Retinal pigment epithelial cell (primary cell): ENCODE data around the gene BSCL2.
"Not testable (repeated sequence)": the region's sequence is repeated elsewhere in the genome, so short reads cannot be mapped to it uniquely, and the experiment has no call there.

Source experiments
- DNase-seq: peaks from one replicate; pipeline ENCODE4 v3.0.0-alpha.2; 2010; ENCODE audit warnings: low read depth
- H3K4me3 ChIP-seq: 2 replicates; pipeline ENCODE4 v1.5.1; 2011; ENCODE audit warnings: mild to moderate bottlenecking, low read length, control low read depth, moderate library complexity
- CTCF ChIP-seq: conservative IDR thresholded peaks from 2 replicates; pipeline ENCODE4 v1.5.1; 2011; ENCODE audit warnings: low read depth, low read length, control low read depth, inconsistent platforms

Gene BSCL2

GRCh38 chr11:62707277-62707861 lies at the start of gene BSCL2, which contains the start of gene GNG3:
Gene BSCL2, minus strand, starts transcription at chr11:62707424. Its CDS starts 229 bp downstream, at chr11:62707195.
Gene GNG3, plus strand, starts transcription at chr11:62707676. Its CDS starts 620 bp downstream, at chr11:62708296.
- no peak for TF ChIP-seq CTCF
- H3K4me3 ChIP-seq = peak within 1 kb of the TSS; percentile 49
- DNase-seq = no peak

GRCh38 chr11:62755086-62755615 lies 47.9 kb upstream of the BSCL2 start:
- TF ChIP-seq CTCF = no peak
- no peak for DNase-seq
- no peak overlapping the region for H3K4me3 ChIP-seq

GRCh38 chr11:62753736-62754603 lies 46.7 kb upstream of the BSCL2 start, which contains the start of gene ZBTB3:
Gene ZBTB3, minus strand, starts transcription at chr11:62754160. Its CDS starts 496 bp downstream, at chr11:62753664.
- TF ChIP-seq CTCF = no peak
- peak within 1 kb of the TSS; percentile 97 for H3K4me3 ChIP-seq
- peak; percentile 99 for DNase-seq

- no peak for TF ChIP-seq CTCF
- no peak for DNase-seq
- peak overlapping the region; percentile 97 for H3K4me3 ChIP-seq
Observed at GRCh38 chr11:62752994-62753735, 45.9 kb upstream of the BSCL2 start.

- no peak overlapping the region for H3K4me3 ChIP-seq
- no peak for TF ChIP-seq CTCF
- no peak for DNase-seq
Observed at GRCh38 chr11:62752177-62752785, 45.1 kb upstream of the BSCL2 start.

GRCh38 chr11:62749931-62750330 lies 42.7 kb upstream of the BSCL2 start:
- DNase-seq, H3K4me3 ChIP-seq: not testable (repeated sequence)
